PC-9 (cell line): ENCODE results near the gene TUFT1. TPM values are rescaled to one million over a fixed set of nuclear protein-coding genes. Genes with fewer than 3 reads are reported as not detected.

Experiments
- BruUV-seq: library from RNA; stranded (reverse); fragments of 400-500 nt; replicated peaks from 2 replicates; lab custom pipeline; 2021; lab: Mats Ljungman, UMichigan
- CTCF ChIA-PET: fragments of 300-600 bp; sonication (Branson Sonifier 250); formaldehyde crosslinking; loops from one replicate; lab custom pipeline; 2022; ENCODE audit warnings: antibody characterized with exemption; lab: Charles Lee
- POLR2A ChIA-PET: fragments of 300-600 bp; sonication (Branson Sonifier 250); formaldehyde crosslinking; loops from one replicate; lab custom pipeline; 2022; ENCODE audit warnings: antibody characterized with exemption; ENCODE audit not compliant: unreplicated experiment; lab: Charles Lee
- DNase-seq, 2 experiments: peaks; one replicate each; pipeline versions ENCODE4 v3.0.0 to v3.0.0-alpha.2; 2015 to 2022; ENCODE audit warnings: mixed read lengths in 1 of 2
- H2AFZ ChIP-seq: fragments of 200-600 bp; sonication (generic); 2 replicates; pipeline ENCODE4 v1.8.1; 2017; ENCODE audit warnings: antibody characterized with exemption
- H3F3A ChIP-seq: fragments of 200-600 bp; sonication (generic); 2 replicates; pipeline ENCODE4 v1.8.1; 2017; ENCODE audit warnings: antibody characterized with exemption, mild to moderate bottlenecking, low read depth; ENCODE audit not compliant: insufficient read depth
- H3K27ac ChIP-seq: fragments of 200-600 bp; sonication (generic); 2 replicates; pipeline ENCODE4 v1.6.1; 2016; ENCODE audit warnings: mixed run types
- H3K27me3 ChIP-seq: fragments of 200-600 bp; sonication (generic); 2 replicates; pipeline ENCODE4 v1.6.1; 2016; ENCODE audit warnings: low read depth, mixed run types; ENCODE audit not compliant: insufficient read depth
- H3K36me3 ChIP-seq: fragments of 200-600 bp; sonication (generic); 2 replicates; pipeline ENCODE4 v1.6.1; 2016; ENCODE audit warnings: low read depth, mixed run types
- H3K4me1 ChIP-seq: fragments of 200-600 bp; sonication (generic); replicated peaks from 2 replicates; pipeline ENCODE4 v1.6.1; 2016; ENCODE audit warnings: mixed run types; ENCODE audit not compliant: insufficient read depth
- H3K4me2 ChIP-seq: fragments of 200-600 bp; sonication (generic); 2 replicates; pipeline ENCODE4 v1.6.1; 2017; ENCODE audit warnings: mixed run types
- H3K4me3 ChIP-seq: fragments of 200-600 bp; sonication (generic); 2 replicates; pipeline ENCODE4 v1.6.1; 2016; ENCODE audit warnings: mixed run types
- H3K79me2 ChIP-seq: fragments of 200-600 bp; sonication (generic); 2 replicates; pipeline ENCODE4 v1.6.1; 2017; ENCODE audit warnings: low read depth, mixed run types
- H3K9me2 ChIP-seq: fragments of 200-600 bp; sonication (generic); 2 replicates; pipeline ENCODE4 v1.8.1; 2017; ENCODE audit warnings: mild to moderate bottlenecking; ENCODE audit not compliant: insufficient read depth
- H3K9me3 ChIP-seq: fragments of 200-600 bp; sonication (generic); 2 replicates; pipeline ENCODE4 v1.8.1; 2016; ENCODE audit warnings: low read depth; ENCODE audit not compliant: insufficient read depth
- H4K20me1 ChIP-seq: fragments of 200-600 bp; sonication (generic); 2 replicates; pipeline ENCODE4 v1.8.1; 2017; ENCODE audit not compliant: insufficient read depth
- CTCF ChIP-seq: fragments of 200-600 bp; sonication (generic); conservative IDR thresholded peaks from 2 replicates; pipeline ENCODE4 v1.6.1; 2017; ENCODE audit warnings: mixed run types, antibody characterized with exemption, mild to moderate bottlenecking, moderate library complexity
- EZH2 ChIP-seq: fragments of 200-600 bp; sonication (generic); IDR thresholded peaks from 2 replicates; pipeline ENCODE4 v1.8.0; 2017; ENCODE audit warnings: antibody characterized with exemption, low read depth
- intact Hi-C: fragments of 100-400 bp; cut with micrococcal nuclease; formaldehyde crosslinking; loops from one replicate; pipeline ENCODE4 v1.10.0; 2022; ENCODE audit not compliant: unreplicated experiment
- total RNA-seq: library from RNA; stranded (reverse); gene quantifications from 2 replicates; pipeline ENCODE4 v1.2.3, GENCODE V29; 2021

TUFT1 gene
- total RNA-seq, 1 experiment from 2014 or later = 35.3 TPM

GRCh38 chr1:151584780-151585179 lies 44.7 kb downstream of the TUFT1 start:
- H3K4me3 ChIP-seq = no peak overlapping the region
- H4K20me1 ChIP-seq = no peaks in the 10 kb centered on the region
- TF ChIP-seq CTCF (no peak), EZH2 (no peak)
- peak overlapping the region; percentile 79 for H3K27ac ChIP-seq
- no TSS peak for BruUV-seq
- peaks cover 45% of the 10 kb centered on the region for H3F3A ChIP-seq
- peaks cover 70% of the 10 kb centered on the region for H3K4me1 ChIP-seq
- POLR2A ChIA-PET = interaction anchor here (0.7 kb wide), 1 partner anchor 31 kb away, joined by 3 read pairs; no protein-coding TSS in a partner anchor
- CTCF ChIA-PET = no interaction called here
- intact Hi-C loops = loop anchor here (1.0 kb wide), 1 partner anchor 37 kb away; no protein-coding TSS in a partner anchor
- H3K27me3 ChIP-seq = no peaks in the 10 kb centered on the region
- no peaks in the 10 kb centered on the region for H3K79me2 ChIP-seq
- no peak overlapping the region for H2AFZ ChIP-seq
- no peak for DNase-seq
- peaks cover 30% of the 10 kb centered on the region for H3K36me3 ChIP-seq
- H3K9me2 ChIP-seq = no peaks in the 10 kb centered on the region
- H3K4me2 ChIP-seq = peak overlapping the region; percentile 65
- no peaks in the 10 kb centered on the region for H3K9me3 ChIP-seq

GRCh38 chr1:151585622-151586021 lies 45.5 kb downstream of the TUFT1 start:
- Histone ChIP-seq H2AFZ (no peak overlapping the region), H3K4me3 (no peak overlapping the region), H3K4me1 (peaks cover 62% of the 10 kb centered on the region), H3K79me2 (no peaks in the 10 kb centered on the region), H4K20me1 (no peaks in the 10 kb centered on the region), H3K9me2 (no peaks in the 10 kb centered on the region), H3K27ac (peak overlapping the region; percentile 79), H3F3A (peaks cover 43% of the 10 kb centered on the region), H3K4me2 (peak overlapping the region; percentile 65), H3K36me3 (peaks cover 21% of the 10 kb centered on the region), H3K27me3 (no peaks in the 10 kb centered on the region), H3K9me3 (no peaks in the 10 kb centered on the region)
- peak; percentile 72 to 93 for DNase-seq
- intact Hi-C loops = loop anchor here (1.0 kb wide), 1 partner anchor 38 kb away; no protein-coding TSS in a partner anchor
- 0 out of 2 replicates have a peak, but pooled peaks have one; percentile 2 for TF ChIP-seq CTCF
- TF ChIP-seq EZH2 = no peak
- ChIA-PET CTCF (interaction anchor here (0.6 kb wide), 1 partner anchor 317 kb away, joined by 9 read pairs; no protein-coding TSS in a partner anchor), POLR2A (interaction anchor here (0.5 to 1.0 kb wide), 6 partner anchors 9 to 95 kb away, joined by 3 to 6 read pairs (median 4); no protein-coding TSS in a partner anchor)
- no TSS peak for BruUV-seq

- Histone ChIP-seq H3F3A (peaks cover 19% of the 10 kb centered on the region; the same call in 1 of the 2 replicates), H4K20me1 (no peaks in the 10 kb centered on the region), H3K4me1 (peaks cover 27% of the 10 kb centered on the region), H3K4me3 (no peak overlapping the region), H3K9me3 (peaks cover 6% of the 10 kb centered on the region; the same call in 1 of the 2 replicates), H3K79me2 (no peaks in the 10 kb centered on the region), H2AFZ (no peak overlapping the region), H3K27me3 (no peaks in the 10 kb centered on the region), H3K4me2 (no peak overlapping the region), H3K9me2 (no peaks in the 10 kb centered on the region), H3K27ac (no peak overlapping the region), H3K36me3 (no peaks in the 10 kb centered on the region)
- CTCF ChIA-PET = no interaction called here
- TF ChIP-seq EZH2 = no peak
- TF ChIP-seq CTCF = no peak
- no peak for DNase-seq
- intact Hi-C loops = loop anchor here (5.0 kb wide), 2 partner anchors 101 to 149 kb away; no protein-coding TSS in a partner anchor
- BruUV-seq = no TSS peak
- POLR2A ChIA-PET = no interaction called here
These were observed 50.9 kb downstream of the TUFT1 start for GRCh38 chr1:151590961-151591360.
